Left ventricle myocardium inferior (tissue), 1 donor: ENCODE results near the gene RNF125. TPM values are rescaled to one million over a fixed set of nuclear protein-coding genes. Genes with fewer than 3 reads are reported as not detected.
"Not testable (repeated sequence)": the region's sequence is repeated elsewhere in the genome, so short reads cannot be mapped to it uniquely, and the experiment has no call there.

ENCODE experiments used
- DNase-seq: peaks from one replicate; pipeline ENCODE4 v3.0.0-alpha.2; 2020
- H3K27ac ChIP-seq: fragments of 200-600 bp; replicated peaks from 2 replicates; pipeline ENCODE4 v1.8.0; 2021
- H3K27me3 ChIP-seq: fragments of 200-600 bp; 2 replicates; pipeline ENCODE4 v1.8.0; 2021; ENCODE audit warnings: low read depth
- H3K36me3 ChIP-seq: fragments of 200-600 bp; 2 replicates; pipeline ENCODE4 v1.8.0; 2021
- H3K4me1 ChIP-seq: fragments of 200-600 bp; 2 replicates; pipeline ENCODE4 v1.8.0; 2021
- H3K4me3 ChIP-seq: fragments of 200-600 bp; 2 replicates; pipeline ENCODE4 v1.8.0; 2021; ENCODE audit warnings: mild to moderate bottlenecking, moderate library complexity
- H3K9me3 ChIP-seq: fragments of 200-600 bp; replicated peaks from 2 replicates; pipeline ENCODE4 v1.8.0; 2021
- CTCF ChIP-seq: fragments of 200-600 bp; IDR thresholded peaks from 2 replicates; pipeline ENCODE4 v1.8.0; 2021; ENCODE audit warnings: antibody characterized with exemption, mild to moderate bottlenecking, borderline replicate concordance
- intact Hi-C: fragments of 100-400 bp; cut with micrococcal nuclease; formaldehyde crosslinking; loops from one replicate; pipeline ENCODE4 v1.11.0; 2022
- total RNA-seq: library from RNA; stranded (reverse); fragmentation: NEBNext Ultra II Directional; extraction: Animal tissue kit (Norgen Biotek cat#: 25700); gene quantifications from one replicate; pipeline ENCODE4 v1.2.1, GENCODE V29; 2021
- donor health status: DM: no; HTN: yes; CAD: no; lungs with severe emphysema.

Gene RNF125
- total RNA-seq, 1 donor from 2014 or later = 3.5 TPM

GRCh38 chr18:32011193-32011592 is 7.4 kb upstream of the RNF125 start:
- no peak for TF ChIP-seq CTCF
- H3K27ac ChIP-seq = no peak overlapping the region
- no peak overlapping the region for H3K4me3 ChIP-seq
- intact Hi-C loops = no loop called here
- DNase-seq = no peak
- no peaks in the 10 kb centered on the region for H3K27me3 ChIP-seq
- H3K9me3 ChIP-seq = no peaks in the 10 kb centered on the region
- H3K4me1 ChIP-seq = no peaks in the 10 kb centered on the region
- H3K36me3 ChIP-seq = no peaks in the 10 kb centered on the region

- H3K4me1 ChIP-seq = peaks cover 24% of the 10 kb centered on the region
- no peaks in the 10 kb centered on the region for H3K27me3 ChIP-seq
- TF ChIP-seq CTCF = peak; percentile 12
- DNase-seq = peak; percentile 36
- H3K4me3 ChIP-seq = peak overlapping the region; percentile 74
- intact Hi-C loops = no loop called here
- H3K9me3 ChIP-seq = no peaks in the 10 kb centered on the region
- H3K27ac ChIP-seq = peak overlapping the region; percentile 86
- no peaks in the 10 kb centered on the region for H3K36me3 ChIP-seq
Observed at GRCh38 chr18:32019251-32019948, 775 bp downstream of the RNF125 start.

- Histone ChIP-seq H3K4me3 (peak overlapping the region; percentile 74), H3K27ac (peak overlapping the region; percentile 86)
- intact Hi-C loops = not testable (repeated sequence)
Observed at GRCh38 chr18:32019949-32020625, 1.5 kb downstream of the RNF125 start.

GRCh38 chr18:32021756-32022564 is 3.3 kb downstream of the RNF125 start:
- no peaks in the 10 kb centered on the region for H3K9me3 ChIP-seq
- no peak for DNase-seq
- no peak overlapping the region for H3K27ac ChIP-seq
- no peak for TF ChIP-seq CTCF
- peak overlapping the region; percentile 74 for H3K4me3 ChIP-seq
- H3K36me3 ChIP-seq = no peaks in the 10 kb centered on the region
- H3K4me1 ChIP-seq = peaks cover 32% of the 10 kb centered on the region
- intact Hi-C loops = no loop called here
- no peaks in the 10 kb centered on the region for H3K27me3 ChIP-seq

More at GRCh38 chr18:32019949-32020625, 1.5 kb downstream of the RNF125 start:
- H3K4me1 ChIP-seq = peaks cover 24% of the 10 kb centered on the region
- H3K27me3 ChIP-seq, H3K36me3 ChIP-seq, DNase-seq, H3K9me3 ChIP-seq: not testable (repeated sequence)

GRCh38 chr18:32025744-32026143 is 7.1 kb downstream of the RNF125 start:
- Histone ChIP-seq H3K4me3 (no peak overlapping the region), H3K27me3 (no peaks in the 10 kb centered on the region), H3K36me3 (peaks cover 1% of the 10 kb centered on the region), H3K9me3 (no peaks in the 10 kb centered on the region), H3K4me1 (peaks cover 11% of the 10 kb centered on the region), H3K27ac (no peak overlapping the region)
- DNase-seq = no peak
- intact Hi-C loops = no loop called here
- TF ChIP-seq CTCF = no peak
